ENCODE measurements around the gene SIGLEC6.

DNA sequence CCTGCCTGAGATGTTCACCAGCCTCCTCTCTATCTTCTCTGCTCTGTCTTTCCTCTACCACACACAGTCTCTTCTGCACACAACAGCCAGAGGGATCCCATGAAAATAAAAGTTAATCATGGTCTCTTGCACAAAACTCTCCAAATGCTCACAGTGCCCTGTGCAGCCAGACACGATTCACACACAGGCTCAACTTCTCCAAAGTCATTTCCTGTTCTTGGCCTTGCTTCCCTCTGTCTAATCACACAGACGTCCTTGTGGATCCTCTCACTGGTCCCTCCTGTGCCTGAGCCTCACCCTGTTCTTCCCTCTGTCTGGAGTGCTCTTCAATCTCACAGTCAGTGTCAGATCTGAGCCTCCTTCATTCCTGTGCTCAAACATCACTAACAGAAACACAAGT, 37.7 kb downstream of the SIGLEC6 start:
- TF ChIP-seq, protein P1, sequence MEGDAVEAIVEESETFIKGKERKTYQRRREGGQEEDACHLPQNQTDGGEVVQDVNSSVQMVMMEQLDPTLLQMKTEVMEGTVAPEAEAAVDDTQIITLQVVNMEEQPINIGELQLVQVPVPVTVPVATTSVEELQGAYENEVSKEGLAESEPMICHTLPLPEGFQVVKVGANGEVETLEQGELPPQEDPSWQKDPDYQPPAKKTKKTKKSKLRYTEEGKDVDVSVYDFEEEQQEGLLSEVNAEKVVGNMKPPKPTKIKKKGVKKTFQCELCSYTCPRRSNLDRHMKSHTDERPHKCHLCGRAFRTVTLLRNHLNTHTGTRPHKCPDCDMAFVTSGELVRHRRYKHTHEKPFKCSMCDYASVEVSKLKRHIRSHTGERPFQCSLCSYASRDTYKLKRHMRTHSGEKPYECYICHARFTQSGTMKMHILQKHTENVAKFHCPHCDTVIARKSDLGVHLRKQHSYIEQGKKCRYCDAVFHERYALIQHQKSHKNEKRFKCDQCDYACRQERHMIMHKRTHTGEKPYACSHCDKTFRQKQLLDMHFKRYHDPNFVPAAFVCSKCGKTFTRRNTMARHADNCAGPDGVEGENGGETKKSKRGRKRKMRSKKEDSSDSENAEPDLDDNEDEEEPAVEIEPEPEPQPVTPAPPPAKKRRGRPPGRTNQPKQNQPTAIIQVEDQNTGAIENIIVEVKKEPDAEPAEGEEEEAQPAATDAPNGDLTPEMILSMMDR (IDR thresholded peaks at IDR 0.05; ENCODE audit: poor library complexity): no peak
- TF ChIP-seq EZH2phosphoT487 (IDR thresholded peaks at IDR 0.05; ENCODE audit: low read depth, severe bottlenecking, unreplicated experiment): no peak
